H1 (cell line): ENCODE data around the gene CHCHD3. TPM values are rescaled to one million over a fixed set of nuclear protein-coding genes. Genes with fewer than 3 reads are reported as not detected.

ENCODE experiments used
- CBX5 ChIP-seq: fragments of 300-800, 300-1000 bp; sonication (generic); IDR thresholded peaks from 2 replicates; pipeline ENCODE4 v1.7.1; 2016; ENCODE audit warnings: antibody characterized with exemption, low read length, low read depth
- EGR1 ChIP-seq: IDR thresholded peaks from 2 replicates; pipeline ENCODE4 v1.6.1; 2011; ENCODE audit warnings: low read depth, low read length, borderline replicate concordance
- KDM1A ChIP-seq: fragments of 200-600, 300-600 bp; sonication (generic); IDR thresholded peaks from 2 replicates; pipeline ENCODE4 v1.7.1; 2016; ENCODE audit warnings: mild to moderate bottlenecking, low read length, borderline replicate concordance
- RBBP5 ChIP-seq: IDR thresholded peaks from 2 replicates; pipeline ENCODE4 v1.7.1; 2012; ENCODE audit warnings: low read depth, mild to moderate bottlenecking, inconsistent platforms, low read length, moderate library complexity, borderline replicate concordance
- SIRT6 ChIP-seq: IDR thresholded peaks from one replicate; pipeline ENCODE4 v1.7.1; 2012; ENCODE audit warnings: low read length, inconsistent platforms
- polyA plus RNA-seq, 7 experiments: library from polyadenylated mRNA; depleted of rRNA in 3 of 7; stranded (reverse) in 5 of 7; unstranded in 2 of 7; fragments of >200 nt in 5 of 7; fragments of 200-250 nt in 2 of 7; gene quantifications; 1 replicate in 5 of 7; 2 replicates in 1 of 7; 4 replicates in 1 of 7; pipeline versions ENCODE4 v1.2.1 to v1.2.3, GENCODE V29; 2011 to 2013; ENCODE audit warnings: missing spikeins in 2 of 7, mixed read lengths in 2 of 7
- total RNA-seq: library from RNA; stranded (reverse); fragmentation: NEBNext Ultra II Directional; extraction: Animal tissue kit (Norgen Biotek cat#: 25700); gene quantifications from 2 replicates; pipeline ENCODE4 v1.2.1, GENCODE V29; 2021
- TF ChIP-seq, protein P1 (sequence below): IDR thresholded peaks from 2 replicates; pipeline ENCODE4 v1.6.1; 2012; ENCODE audit warnings: low read length, inconsistent platforms
- TF ChIP-seq, protein P2 (sequence below): IDR thresholded peaks from 2 replicates; pipeline ENCODE4 v1.6.1; 2012; ENCODE audit warnings: inconsistent platforms

The CHCHD3 gene
- total and polyA plus RNA-seq, 2 of the 8 experiments (the other 6 are each of a cell fraction or from before 2014, with no cell fraction given): 42.9 to 137 TPM

DNA sequence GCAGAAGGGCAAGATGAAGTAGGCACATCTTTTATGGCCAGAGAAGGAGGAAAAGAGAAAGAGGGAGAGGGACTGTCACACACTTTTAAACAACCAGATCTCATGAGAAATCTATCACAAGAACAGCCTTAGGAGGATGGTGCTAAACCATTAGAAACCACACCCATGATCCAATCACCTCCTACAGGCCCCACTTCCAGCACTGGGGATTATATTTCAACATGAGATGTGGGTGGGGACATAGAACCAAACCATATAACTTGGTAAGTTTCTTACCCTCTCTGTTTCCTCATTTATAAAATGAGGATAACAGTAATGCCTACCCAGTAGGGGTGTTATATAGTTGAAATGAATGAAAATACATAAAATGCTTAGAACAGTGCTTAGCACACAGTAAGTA, 66.0 kb downstream of the CHCHD3 start (continued):
- TF ChIP-seq, protein P1, sequence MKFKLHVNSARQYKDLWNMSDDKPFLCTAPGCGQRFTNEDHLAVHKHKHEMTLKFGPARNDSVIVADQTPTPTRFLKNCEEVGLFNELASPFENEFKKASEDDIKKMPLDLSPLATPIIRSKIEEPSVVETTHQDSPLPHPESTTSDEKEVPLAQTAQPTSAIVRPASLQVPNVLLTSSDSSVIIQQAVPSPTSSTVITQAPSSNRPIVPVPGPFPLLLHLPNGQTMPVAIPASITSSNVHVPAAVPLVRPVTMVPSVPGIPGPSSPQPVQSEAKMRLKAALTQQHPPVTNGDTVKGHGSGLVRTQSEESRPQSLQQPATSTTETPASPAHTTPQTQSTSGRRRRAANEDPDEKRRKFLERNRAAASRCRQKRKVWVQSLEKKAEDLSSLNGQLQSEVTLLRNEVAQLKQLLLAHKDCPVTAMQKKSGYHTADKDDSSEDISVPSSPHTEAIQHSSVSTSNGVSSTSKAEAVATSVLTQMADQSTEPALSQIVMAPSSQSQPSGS: no peak
- TF ChIP-seq CBX5 (no peak), EGR1 (no peak), SIRT6 (no peak), KDM1A (no peak), RBBP5 (no peak)
- TF ChIP-seq, protein P2, sequence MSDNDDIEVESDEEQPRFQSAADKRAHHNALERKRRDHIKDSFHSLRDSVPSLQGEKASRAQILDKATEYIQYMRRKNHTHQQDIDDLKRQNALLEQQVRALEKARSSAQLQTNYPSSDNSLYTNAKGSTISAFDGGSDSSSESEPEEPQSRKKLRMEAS: no peak
